SK-N-MC (cell line): ENCODE measurements around the gene MINAR1.

Experiments used
- EZH2 ChIP-seq: fragments of 200-600 bp; sonication (generic); IDR thresholded peaks from one replicate; pipeline ENCODE4 v1.6.1; 2017; ENCODE audit warnings: antibody characterized with exemption
- POLR2AphosphoS5 ChIP-seq: IDR thresholded peaks from 2 replicates; pipeline ENCODE4 v1.6.1; 2012; ENCODE audit warnings: mild to moderate bottlenecking, low read depth, low read length, borderline replicate concordance

GRCh38 chr15:79437275-79438000, 5.3 kb downstream of the MINAR1 start:
- no peak for TF ChIP-seq POLR2AphosphoS5
- TF ChIP-seq EZH2, result no peak
